Activated CD4-positive, alpha-beta T cell treated with anti-CD3 and anti-CD28 coated beads for 4 hours (primary cell): ENCODE results near the gene RHBDF2.

Experiments
- DNase-seq, 2 donors: peaks; one replicate each; pipeline ENCODE4 v3.0.0-alpha.2; 2020

RHBDF2 gene

GRCh38 chr17:76477576-76477975, 23.6 kb downstream of the RHBDF2 start:
- no peak for DNase-seq

GRCh38 chr17:76476736-76477135, 24.5 kb downstream of the RHBDF2 start:
- DNase-seq, result no peak

GRCh38 chr17:76475302-76475701, 25.9 kb downstream of the RHBDF2 start:
- DNase-seq, result no peak

GRCh38 chr17:76474894-76475293, 26.3 kb downstream of the RHBDF2 start:
- no peak for DNase-seq

GRCh38 chr17:76474238-76474637, 27.0 kb downstream of the RHBDF2 start:
- DNase-seq, result no peak

GRCh38 chr17:76473541-76473985, 27.7 kb downstream of the RHBDF2 start:
- no peak for DNase-seq

GRCh38 chr17:76472726-76473125, 28.5 kb downstream of the RHBDF2 start:
- DNase-seq, result no peak

- DNase-seq, result no peak
These were observed 29.0 kb downstream of the RHBDF2 start for GRCh38 chr17:76472258-76472645.

- DNase-seq, result no peak
These were observed 29.5 kb downstream of the RHBDF2 start for GRCh38 chr17:76471498-76472257.

- no peak for DNase-seq
These were observed 31.1 kb downstream of the RHBDF2 start for GRCh38 chr17:76469991-76470739.

GRCh38 chr17:76469076-76469990, 31.9 kb downstream of the RHBDF2 start:
- DNase-seq, result no peak

- no peak for DNase-seq
These were observed 32.6 kb downstream of the RHBDF2 start for GRCh38 chr17:76468634-76469010.

GRCh38 chr17:76467809-76468633, 33.2 kb downstream of the RHBDF2 start:
- no peak for DNase-seq

- DNase-seq, result no peak
These were observed 33.9 kb downstream of the RHBDF2 start, which contains the start of gene AANAT for GRCh38 chr17:76467366-76467765. AANAT (plus strand) TSS chr17:76467603; CDS start chr17:76468747, 1,144 bp downstream.

GRCh38 chr17:76466775-76467130, 34.5 kb downstream of the RHBDF2 start:
- no peak for DNase-seq

GRCh38 chr17:76462556-76463290, 38.5 kb downstream of the RHBDF2 start:
- DNase-seq, result no peak

GRCh38 chr17:76461765-76462555, 39.3 kb downstream of the RHBDF2 start:
- no peak for DNase-seq

- DNase-seq, result no peak
These were observed 41.5 kb downstream of the RHBDF2 start for GRCh38 chr17:76459674-76460073.

- no peak for DNase-seq
These were observed 42.4 kb downstream of the RHBDF2 start for GRCh38 chr17:76458580-76459490.

- no peak for DNase-seq
These were observed 47.8 kb downstream of the RHBDF2 start for GRCh38 chr17:76453431-76453743.
